HT1080 (cell line): ENCODE measurements around the gene IGFBP7. TPM values are rescaled to one million over a fixed set of nuclear protein-coding genes. Genes with fewer than 3 reads are reported as not detected.

Experiments
- small RNA-seq: library from RNA; depleted of rRNA; stranded (forward); fragments of <200 nt; gene quantifications from one replicate; pipeline ENCODE3, GENCODE V24; 2014
- total RNA-seq: library from RNA; depleted of rRNA; stranded (reverse); fragments of >200 nt; shearing (Covaris generic); gene quantifications from 2 replicates; pipeline ENCODE4 v1.2.3, GENCODE V29; 2014; rRNA removed

IGFBP7 gene
- total RNA-seq, 1 experiment from 2014 or later = 65.0 TPM

Small RNAs within 50 kb of the gene (small RNA-seq; reads per million reads assigned to genes)
- not detected for gene RNU6-998P

Other genes starting within 250 kb of the IGFBP7 start
- 36.4 and 39.9 TPM in 2 replicates for gene REST, start 202.5 kb downstream of the IGFBP7 start, total RNA-seq
- gene NOA1, start 132.8 kb downstream of the IGFBP7 start, total RNA-seq = 21.4 and 23.5 TPM in 2 replicates
- gene POLR2B, start 131.5 kb downstream of the IGFBP7 start, total RNA-seq = 116 and 122 TPM in 2 replicates